HG03354 (cell line): ENCODE measurements around the gene LRRC46.

Experiments used
- ATAC-seq: cut with Tn5 transposase; IDR thresholded peaks from one replicate; pipeline ENCODE4 v1.9.1; 2021; ENCODE audit warnings: mild to moderate bottlenecking; ENCODE audit not compliant: unreplicated experiment, poor library complexity, severe bottlenecking

The LRRC46 gene

DNA sequence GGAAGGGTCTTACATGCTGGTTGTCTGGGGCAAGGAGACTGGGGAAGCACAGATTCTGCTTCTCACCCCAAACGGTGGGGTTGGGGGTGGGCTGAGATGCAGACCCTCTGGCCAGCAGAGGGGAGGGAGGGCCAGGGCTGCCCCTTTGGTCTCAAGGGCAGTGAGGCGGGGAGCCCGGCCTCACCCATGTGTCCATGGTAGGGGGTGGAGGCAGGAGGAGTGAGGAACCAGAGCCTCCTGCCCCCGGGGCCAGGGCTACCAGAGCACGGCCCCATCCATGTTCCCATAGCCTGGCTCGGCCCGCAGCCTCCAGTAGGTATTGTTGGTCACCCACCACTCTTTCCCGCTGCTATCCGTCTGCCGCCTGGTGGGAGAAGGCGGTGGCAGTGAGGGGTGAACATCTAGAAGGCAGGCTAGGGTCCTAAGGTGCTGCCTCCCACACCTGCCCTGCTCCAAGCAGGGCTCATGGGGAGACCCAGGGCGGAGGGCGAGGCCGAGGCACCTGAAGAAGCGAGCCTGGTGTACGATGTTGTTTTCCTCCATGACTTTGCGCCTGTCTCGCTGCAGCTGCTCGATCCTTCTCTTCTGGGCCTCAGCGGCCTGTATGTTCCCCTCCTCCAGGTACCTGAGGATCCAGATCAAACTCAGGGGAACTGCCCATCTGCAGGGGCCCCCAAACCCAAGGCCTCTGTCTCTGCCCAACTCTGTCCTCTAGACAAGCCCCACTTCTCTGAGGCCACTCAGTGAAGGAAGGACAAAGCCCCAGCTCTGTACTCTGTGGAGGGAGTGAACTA, 23.2 kb upstream of the LRRC46 start:
- ATAC-seq: no peak

DNA sequence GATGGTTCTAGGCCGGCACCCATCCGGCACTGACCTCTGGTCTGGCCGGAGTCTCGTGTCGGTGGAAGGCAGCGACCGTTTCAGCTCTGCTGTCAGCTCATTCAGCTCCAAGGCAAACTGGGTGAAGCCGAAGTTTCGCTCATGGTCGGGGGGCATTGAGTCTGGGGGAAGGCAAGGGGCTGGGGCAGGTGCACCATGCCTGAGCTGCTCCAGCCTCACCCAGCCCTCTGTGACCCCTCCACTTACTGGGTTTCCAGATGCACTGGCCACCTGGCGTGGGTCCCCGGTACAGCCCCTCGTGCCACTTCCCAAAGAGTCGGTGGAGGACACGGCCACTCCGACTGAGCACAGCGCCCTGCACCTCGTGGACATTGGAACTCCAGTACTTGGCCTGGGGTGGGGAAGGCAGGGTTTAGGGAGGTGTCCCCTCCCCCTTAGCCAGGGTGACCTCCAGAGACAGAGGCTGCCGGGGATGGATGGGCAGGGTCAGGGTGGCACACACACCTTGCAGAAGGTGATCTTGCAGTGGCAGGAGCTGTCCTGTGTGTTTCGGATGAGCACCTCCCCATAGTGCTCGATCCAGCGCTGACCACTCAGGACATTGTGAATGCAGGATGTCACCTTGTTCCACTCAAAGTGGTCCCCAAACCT, 22.5 kb upstream of the LRRC46 start:
- no peak for ATAC-seq

DNA sequence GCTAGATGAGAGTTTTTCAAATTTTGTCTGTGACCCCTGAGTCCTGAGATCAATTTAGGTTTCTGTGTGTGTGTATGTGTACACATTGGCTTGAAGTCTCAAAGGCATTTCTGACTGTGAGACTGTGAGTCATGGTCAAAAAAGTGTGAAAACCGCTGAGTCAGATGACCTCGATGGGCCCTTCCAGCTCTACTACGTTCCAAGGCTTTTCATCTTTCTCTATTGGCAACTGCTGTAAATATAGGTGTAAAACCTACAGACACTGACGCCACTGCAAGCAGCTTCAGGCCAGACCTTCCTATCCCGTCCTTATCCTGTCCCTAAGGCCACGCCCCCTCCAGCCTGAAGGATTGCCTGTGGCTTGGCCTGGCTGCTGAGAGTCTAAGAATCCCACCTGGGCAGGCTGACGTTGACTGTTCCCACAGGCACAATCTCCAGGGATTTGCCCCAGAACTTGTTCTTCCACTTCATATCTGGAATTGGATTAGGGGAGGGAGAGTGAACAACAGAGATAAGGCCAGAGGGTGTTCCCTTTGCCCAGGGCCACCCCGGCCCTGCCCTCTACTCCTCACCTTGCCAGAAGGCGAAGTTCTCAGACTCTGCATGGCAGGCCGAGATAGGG, 21.2 kb upstream of the LRRC46 start:
- ATAC-seq: no peak

DNA sequence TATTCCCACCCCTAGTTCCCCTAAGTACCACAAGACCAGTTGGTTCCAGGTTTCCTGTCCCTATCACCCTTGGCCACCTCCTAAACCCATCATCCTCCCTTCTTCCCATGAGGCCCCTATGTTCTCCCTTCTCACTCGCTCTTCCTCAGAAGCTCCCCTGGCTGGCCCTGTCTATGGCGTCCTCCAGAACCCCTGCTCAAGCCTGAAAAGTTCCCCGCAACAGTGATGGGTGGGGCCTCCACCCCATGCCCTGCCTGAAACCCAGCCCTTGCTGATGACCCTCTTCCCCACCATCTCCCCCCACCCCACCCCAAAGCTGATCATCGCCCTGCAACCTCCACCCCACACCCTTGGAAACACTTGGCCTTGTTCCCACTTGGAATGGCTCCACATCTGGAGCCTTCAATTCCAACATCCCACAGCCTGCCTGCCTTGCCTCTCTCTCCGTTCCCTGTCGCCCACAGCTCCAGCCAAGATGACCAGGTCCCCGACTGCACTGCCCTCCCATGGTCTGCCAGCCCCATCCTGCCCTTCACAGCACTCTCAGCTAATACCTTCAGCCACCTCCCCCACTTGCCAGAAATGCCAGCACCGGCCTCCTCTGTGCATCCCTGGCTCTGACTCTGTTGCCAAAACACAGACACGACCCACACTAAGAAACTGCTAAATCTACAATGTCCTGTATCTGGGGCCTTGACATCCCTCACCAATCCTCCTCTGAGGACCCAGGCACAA, 20.4 kb upstream of the LRRC46 start:
- no peak for ATAC-seq

DNA sequence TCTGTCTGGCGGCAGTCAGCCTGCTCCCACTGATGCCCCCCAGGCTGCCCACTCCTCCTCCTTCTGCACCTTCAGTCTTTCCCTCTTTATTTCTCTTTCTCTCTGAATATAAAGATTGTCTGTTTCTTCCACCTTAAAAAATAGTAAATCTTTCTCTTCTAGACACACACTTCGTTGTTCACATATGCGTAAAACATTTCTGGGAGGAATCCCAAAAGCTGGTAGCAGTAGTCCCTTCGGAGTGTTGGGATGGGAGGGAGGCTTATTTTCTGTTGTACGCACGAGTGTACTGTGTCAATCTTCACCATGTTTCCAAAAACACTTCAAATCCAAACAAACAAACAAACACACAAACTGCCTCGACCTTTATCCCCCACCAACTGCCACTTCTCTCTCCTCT, 19.8 kb upstream of the LRRC46 start:
- ATAC-seq: no peak

DNA sequence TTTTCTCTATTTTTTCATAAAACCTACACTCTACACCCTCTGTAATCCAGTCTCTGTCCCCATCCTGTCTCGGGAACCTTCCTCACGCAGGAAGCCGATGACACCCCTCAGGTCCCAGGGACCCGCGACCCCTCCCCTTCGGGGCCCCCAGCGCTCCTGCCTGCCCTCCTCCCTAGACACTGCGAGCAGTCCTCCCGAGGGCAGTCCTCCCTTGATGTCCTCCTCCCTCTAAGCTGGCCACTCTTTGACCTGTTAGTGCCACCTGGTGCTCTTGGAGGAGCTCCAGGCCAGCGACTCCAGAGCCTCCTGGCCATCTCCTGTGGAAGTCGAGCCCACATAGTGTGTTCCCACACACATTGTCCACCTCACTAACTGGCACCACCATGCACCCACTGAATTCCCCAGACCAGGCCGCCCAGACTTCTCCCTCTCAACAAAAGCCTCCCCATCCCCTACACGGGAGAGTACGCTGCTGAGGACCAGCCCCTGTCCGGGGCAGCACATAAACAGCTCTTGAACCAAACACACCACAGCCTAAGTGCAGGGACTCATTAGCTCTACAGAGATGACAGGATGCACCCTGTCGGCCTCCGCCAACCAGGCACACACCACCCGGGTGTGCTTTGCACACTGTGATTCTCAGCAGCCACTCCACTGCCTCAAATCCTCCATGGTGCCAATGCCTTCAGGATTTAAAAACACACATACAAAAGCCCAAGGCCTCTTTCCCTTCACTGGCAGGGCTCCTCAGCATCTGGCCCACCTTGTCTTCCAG, 19.1 kb upstream of the LRRC46 start:
- no peak for ATAC-seq

DNA sequence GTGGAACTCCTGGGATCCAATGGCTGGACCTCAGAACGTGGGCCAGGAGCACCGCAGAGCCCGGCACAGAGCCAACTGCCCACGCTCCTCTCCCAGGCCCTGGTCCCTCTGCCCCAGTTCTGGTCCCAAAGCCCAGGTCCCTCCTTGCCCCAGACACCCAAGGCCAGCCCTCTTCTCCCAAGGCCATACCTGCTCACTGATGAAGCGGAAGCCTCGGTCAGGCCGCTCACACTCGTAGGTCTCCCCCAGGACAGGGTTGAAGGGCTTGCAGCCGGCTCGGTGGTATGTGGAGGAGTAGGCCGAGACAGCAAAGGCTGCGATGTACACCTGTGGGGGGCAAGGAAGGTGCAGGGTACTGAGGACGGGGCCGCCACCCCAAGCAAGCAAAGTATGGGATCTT, 18.4 kb upstream of the LRRC46 start:
- ATAC-seq: no peak

DNA sequence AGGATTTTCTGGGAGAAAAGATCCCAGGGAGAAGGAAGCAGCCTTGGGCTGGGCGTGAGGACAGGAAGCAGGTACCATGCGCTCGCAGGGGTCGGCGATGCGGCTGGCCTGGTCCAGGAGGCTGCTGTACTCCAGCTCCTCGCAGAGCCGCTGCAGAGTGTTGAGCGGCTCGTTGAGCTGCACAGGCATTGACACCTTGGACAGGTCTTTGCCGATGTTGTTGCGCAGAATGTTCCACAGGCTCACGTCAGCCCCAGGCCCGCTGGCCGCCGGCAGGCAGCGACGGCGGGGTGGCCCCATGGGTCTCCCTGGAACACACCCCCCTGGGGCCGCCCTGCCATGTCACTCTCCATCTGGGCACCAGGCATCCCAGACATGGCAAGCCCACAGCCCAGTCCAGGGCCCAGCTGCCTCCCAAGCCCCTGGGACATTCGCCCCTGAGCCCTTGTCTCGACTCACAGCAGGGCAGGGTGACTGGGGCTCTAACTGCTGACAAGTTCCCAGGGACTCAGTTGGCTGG, 17.9 kb upstream of the LRRC46 start:
- no peak for ATAC-seq

DNA sequence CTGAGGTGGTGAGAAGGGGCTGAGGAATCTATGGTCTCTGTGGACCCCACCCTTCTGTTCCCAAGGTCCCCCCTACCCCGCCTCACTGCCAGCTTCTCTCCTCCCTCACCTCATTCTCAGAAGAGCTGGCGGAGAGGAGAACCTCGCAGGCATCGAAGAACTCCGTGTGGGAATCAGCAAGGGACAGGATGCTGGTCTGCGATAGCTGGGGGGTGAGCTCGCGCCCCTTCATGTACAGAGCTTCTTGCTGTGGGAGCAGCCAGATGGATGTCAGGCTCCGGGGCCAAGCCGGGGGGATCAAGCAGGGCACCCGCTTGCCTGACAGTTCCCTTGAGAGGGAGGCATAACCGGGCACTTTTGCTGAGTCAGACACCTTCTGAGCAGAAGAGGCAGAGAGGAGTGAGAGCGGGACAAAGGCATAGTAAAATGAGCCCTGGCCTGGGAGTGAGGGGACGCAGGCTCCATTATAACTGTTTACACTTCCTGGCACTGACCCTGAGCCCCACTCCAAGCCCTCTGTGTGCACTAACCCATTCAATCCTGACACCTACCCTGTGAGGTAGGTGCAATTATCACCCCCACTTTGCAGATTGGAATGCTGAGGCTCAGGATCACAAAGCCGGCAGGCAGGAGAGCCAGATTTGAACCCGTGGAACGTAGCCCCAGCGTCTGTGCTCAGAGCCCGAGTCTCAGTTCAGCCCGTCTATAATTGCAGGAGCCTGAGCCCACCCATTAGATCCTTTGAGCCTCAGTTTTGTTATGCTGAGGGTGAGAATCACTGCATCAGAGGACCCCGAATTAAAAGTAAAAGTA, 16.2 kb upstream of the LRRC46 start:
- ATAC-seq: no peak

DNA sequence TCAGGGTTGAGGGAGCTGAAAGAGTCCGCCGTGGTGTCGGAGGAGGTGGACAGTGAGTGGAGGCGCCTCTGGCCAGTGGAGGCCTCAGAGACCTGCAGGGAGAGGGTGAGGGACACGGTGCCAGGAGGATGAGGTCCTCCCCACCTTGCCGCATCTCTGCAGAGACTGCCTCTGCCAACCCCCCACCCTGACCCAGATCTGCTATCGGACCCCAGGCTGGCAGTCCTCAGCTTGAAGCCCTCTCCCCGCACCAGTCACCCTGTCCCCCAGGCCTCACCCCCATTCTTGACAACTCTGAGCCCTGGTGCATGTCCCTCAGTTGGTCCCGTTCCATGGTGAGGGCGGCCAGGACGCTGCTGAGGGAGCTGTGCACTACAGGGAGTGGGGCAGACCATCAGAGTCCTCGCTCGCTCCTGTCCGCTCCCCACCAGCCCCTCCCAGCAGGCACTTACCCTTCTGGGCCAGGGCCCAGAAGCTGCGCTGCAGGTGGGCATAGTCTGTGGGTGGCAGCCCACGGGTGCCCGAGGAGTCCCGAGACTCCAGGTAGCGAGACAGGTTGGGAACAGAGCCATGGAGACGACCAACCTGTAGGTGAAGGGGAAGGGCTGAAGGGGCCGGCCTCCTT, 15.2 kb upstream of the LRRC46 start:
- no peak for ATAC-seq

DNA sequence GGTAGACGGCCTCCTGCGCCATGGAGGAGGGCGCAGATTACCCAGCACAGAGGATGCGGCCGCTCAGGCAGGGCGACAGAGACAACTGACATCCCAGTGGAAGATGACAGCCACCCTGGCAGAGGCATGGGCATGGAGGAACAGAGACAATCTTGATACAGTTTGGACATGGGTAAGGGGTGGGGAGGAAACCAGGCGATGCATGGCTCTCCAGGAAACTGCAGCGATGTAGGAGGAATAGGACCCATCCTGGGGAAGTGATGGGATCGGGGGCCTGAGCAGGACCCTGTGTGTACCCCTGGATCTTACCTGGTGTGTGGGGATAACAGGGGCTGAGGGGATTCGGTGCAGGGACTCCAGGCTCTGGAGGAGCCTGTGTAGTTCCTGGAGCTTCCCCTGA, 14.5 kb upstream of the LRRC46 start:
- ATAC-seq: no peak

DNA sequence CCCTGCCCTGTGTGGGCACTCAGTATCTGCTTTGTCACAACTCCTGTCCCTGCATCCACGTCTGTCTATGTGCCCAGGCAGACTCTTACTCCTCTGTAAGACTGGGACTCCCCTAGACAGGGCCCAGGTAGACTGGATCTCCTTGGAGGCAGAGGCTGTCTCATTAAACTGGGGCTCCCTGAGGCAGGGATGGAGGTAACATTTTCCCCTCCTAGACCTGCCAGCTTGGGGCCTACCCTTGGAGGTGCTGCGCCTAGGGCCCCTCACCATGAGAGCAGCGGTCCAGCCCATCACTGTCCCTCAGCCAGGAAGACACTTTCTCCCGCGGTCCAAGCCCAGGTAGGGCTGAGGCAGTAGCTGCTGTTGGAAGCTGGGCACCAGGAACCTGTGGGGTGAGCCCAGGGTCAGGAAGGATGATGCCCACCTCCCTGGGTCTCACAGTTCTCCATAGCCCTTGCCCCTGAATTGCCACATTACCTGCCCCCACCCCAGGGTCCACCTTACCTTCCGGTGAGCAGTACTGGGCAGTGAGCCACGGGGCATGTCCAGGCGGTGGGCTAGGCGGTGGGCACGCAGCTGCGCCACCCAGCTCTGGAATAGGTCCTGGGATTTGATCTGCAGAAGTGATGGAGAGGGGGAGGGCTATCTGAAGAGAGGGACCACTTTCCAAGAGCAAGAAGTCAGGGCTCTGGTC, 13.3 kb upstream of the LRRC46 start:
- ATAC-seq: no peak

DNA sequence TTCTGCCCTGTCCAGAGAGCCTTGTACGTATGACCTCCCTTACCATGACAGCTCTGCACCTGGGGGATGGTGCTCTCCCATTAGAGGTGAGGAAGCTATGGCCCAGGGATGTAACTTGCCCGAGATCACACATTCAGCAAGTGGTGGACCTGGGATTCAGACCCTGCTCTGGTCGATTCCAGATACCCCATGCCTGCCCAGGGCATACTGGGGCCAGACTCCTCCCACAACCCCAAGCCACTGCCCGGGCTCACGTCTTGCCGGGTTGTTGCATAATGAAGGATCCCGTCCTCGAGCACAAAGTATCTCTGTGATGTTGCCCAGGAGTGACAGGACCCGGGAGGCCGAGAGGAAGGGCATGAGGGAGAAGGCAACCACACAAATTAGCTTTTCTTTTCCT, 12.0 kb upstream of the LRRC46 start:
- no peak for ATAC-seq

DNA sequence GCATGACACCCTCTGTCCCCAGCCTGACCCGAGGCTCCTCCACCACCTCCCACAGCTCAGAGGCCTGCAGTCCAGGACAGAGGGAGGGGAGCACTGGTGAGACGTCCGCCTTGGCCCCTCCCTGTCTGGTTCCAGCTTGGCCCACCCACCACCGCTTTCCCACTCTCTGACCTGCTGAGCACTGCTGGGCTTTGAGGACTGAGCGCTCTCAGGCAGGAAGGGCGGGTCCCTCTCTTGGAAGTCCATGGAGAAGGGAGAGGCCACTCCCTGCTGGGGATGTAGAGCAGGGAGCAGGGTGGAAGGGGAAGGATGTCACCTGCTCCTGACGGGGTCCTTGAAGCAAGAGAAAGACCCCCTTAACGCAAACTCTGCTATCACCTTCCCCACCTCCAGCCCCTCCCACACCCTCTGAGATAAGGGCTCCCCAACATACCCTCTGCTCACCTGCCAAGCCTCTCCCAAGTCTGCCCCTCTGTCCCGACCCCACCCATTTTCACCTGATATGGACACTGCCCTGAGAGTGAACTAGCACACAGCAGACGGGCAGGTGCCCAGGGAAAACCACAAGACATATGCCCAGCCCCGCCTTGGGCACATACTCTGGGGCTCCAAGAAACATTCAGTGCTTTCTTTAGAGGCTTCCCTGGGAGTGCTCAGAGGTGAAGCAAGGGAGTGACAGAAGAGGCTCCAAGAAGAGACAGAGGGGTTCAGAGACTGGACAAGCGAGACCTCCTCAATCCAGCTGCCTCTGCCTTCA, 11.3 kb upstream of the LRRC46 start:
- ATAC-seq: no peak

DNA sequence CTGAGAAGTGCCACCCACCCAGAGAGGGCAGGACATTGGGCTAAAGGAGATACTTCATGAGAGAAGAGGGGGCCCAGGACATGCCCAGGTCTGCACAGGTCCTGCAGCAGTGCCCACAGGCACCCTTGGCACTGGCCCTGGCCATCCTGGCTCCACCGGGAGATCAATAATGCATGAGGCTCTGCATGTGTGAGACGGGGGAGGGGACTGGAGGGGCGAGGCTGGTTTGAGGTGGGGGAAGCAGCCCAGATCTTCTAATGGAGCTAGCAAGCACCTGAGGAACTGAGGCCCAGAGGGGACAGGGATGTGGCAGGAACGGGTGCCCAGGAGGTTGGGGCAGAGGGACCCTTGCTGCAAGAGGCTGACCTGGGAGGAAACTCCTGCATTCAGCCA, 10.4 kb upstream of the LRRC46 start:
- no peak for ATAC-seq

DNA sequence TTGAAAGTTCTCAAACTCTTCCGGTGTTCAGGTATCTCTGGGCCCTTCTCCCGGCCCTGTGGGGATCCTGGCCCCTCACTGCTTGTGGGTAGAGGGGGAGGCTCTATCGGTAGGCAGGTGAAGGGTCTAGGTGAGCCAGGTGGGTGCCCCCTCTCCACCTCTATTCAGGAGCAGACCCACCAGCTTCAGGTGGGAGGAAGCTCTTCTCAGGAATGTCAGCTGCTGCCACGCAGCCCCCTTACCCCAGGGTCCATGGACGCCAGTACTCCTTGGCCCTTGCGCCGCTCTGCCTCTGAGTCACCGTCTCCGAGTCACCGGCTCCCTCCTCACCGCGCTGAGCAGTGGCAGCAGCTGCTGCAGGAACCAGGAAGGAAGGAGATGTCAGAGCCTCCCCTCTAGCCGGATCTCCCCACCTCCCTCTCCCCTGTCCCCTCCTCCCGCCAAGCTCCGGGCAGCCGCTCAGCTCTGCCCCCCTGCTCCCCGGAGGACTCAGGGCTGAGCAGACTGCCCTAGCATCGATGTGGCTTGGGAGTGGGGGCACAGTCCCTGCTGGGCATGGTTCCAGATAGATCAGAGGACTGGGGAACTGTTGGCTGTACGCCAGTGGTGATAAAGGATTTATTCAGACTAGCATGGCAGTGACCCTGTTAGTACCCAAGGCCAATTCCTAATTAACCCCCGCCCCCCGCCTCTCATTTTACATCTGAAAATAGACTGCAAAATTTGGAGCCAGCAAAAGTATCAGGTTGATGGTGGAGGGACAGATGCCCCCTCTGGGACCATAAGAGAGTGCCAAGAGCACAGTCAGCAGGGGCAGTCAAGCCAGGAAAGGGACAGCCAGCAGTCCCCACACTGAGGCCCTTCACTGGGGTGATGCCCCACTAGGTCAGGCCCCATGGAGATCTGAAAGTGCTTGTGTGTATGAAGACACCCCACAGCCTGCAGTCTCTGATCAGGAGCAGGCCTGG, 9.8 kb upstream of the LRRC46 start, which contains the start of gene OSBPL7:
Gene OSBPL7 (minus strand): TSS at position 371 of the 968 bp plus-strand sequence. CDS start 1,516 bp downstream, outside the sequence.
- ATAC-seq: peak; percentile 84
